ENCODE measurements around the gene NR6A1.

Gene NR6A1

DNA sequence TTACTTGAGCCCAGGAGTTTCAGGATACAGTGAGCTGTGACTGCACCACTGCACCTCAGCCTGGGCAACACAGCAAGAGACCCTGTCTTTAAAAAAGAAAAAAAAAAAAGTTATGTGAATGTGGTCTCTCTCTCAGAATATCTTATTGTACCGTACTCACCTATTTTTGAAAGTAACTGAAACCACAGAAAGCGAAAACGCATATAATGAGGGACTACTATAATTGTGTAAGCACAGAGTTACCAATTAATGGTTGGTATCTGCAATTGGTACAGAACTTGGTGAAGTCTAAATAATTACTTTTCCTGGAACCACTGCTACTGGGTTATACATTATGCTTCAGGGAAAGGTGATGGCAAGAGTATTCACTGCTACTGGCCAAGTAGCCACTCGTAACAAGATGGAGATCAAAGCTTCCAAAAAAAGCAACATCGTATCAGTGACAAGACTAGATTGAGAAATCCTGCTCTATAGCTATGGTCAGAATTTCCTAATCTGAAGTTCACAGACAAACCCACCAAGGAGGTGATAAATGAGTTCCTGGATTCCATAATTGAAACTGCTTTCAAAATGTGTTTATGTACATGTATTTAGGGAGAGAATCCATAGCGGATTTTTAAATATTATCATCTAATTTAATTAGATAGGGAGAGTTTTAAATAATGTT, 82.7 kb downstream of the NR6A1 start:
- DNase-seq (ENCODE audit: low read depth in 2 of 2): no peak

DNA sequence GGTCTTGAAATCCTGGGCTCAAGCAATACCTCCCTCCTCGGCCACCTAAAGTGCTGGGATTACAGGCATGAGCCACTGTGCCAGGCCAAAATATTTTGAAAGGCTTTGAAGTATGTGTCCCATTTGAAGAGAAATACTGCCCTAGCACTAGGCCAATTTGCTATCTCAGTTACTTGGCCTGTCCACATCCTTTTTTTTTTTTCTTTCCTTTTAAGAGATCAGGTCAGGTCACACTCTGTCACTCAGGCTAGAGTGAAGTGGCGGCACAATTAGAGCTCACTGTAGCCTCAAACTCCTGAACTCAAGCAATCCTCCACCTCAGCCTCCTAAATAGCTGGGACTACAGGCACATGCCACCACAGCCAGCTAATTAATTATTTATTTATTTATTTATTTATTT, 84.2 kb downstream of the NR6A1 start:
- no peak for DNase-seq (ENCODE audit: low read depth in 2 of 2)

DNA sequence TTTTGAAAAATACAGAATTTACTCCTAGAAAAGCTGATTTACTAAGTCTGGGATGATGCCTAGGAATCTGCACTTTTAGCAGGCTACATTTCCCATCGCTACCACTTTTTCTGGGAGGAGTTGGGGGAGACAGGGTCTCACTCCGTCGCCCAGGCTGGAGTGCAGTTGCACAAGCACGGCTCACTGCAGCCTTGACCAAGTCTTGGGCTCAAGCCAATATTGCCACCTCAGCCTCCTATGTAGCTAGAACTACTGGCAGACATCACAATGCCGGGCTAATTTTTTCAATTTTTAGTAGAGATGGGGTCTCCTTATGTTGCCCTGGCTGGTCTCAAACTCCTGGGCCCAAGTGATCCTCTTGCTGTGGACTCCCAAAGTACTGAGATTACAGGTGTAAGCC, 85.9 kb downstream of the NR6A1 start:
- DNase-seq (ENCODE audit: low read depth in 2 of 2): no peak

DNA sequence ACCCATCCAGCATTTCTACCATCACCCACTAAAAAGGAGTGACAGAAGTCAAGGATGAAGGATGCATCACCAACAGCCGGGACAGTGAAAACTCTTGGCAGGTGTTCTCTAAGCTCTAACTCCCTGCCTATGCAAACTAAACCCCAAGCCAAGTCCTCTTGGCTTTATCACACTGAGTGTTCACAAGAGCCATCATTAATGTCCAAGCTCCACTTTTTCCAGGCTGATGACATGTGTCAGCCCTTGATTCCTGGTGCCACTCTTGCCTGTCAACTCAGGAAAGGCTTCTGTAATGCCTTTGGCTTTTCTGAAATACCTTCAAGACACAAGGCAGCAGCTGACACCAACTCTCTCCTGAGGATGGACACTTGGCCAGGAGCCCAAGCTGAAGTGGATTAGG, 86.9 kb downstream of the NR6A1 start:
- DNase-seq (ENCODE audit: low read depth in 2 of 2): no peak

DNA sequence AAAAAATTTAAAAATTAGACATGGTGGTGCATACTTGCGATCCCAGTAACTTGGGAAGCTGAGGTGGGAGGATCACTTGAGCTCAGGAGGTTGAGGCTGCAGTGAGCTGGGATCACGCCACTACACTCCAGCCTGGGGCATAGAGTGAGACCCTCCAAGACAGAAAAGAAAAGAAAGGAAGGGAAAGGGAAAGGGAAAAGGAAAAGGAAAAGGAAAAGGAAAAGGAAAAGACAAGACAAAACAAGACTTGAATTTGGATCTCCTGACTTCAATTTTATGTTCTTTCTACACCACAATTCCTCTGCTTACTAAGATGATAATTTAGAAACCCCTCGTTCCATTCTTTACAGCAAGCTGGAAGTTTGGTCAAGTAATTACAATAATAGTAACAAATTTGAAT, 88.1 kb downstream of the NR6A1 start:
- DNase-seq (ENCODE audit: low read depth in 2 of 2): no peak

DNA sequence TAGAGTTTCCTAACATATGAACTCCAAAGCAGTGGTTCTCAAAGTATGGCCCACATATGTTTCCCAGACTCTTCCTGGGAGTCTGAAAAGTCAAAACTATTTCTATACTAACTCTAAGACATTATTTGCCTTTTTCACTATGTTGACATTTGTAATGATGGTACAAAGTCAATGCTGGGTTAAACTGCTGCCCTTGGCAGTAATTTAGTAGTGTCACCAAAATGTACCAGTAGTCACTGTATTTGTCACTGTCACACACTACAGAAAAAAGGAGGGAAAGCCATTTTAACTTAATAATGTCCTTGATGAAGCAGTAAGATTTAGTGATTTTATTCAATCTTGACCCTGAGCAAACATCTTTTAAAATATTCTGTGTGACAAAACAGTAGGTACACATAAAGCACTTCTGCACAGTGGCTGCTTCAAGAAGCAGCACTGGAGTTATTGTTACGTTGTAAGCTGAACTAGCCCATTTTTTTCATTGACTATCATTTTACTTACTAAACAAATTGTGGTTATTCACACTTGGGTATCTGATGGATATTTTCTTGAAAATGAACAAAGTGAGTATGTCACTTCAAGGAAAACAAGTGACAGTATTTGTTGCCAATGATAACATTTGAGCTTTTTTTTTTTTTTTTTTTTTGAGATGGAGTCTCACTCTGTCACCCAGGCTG, 90.3 kb downstream of the NR6A1 start:
- DNase-seq (ENCODE audit: low read depth in 2 of 2): no peak

DNA sequence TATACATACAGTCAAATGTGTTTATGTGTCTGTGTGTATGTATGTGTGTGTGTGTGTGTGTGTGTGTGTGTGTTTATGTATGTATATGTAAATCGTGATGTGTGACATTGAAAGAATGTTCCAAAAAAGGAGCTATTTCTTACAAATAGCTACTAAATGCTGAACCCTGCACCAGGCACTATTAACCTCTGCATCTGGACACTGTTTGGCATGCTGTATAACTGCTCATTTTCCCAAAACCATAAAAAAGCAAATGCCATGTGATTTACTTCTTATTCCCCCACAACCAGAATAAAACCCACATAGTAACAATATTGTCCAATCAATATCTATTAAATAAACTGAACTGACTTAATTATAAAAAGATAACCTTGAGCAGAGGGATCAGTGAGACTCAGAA, 91.1 kb downstream of the NR6A1 start:
- DNase-seq (ENCODE audit: low read depth in 2 of 2): no peak

DNA sequence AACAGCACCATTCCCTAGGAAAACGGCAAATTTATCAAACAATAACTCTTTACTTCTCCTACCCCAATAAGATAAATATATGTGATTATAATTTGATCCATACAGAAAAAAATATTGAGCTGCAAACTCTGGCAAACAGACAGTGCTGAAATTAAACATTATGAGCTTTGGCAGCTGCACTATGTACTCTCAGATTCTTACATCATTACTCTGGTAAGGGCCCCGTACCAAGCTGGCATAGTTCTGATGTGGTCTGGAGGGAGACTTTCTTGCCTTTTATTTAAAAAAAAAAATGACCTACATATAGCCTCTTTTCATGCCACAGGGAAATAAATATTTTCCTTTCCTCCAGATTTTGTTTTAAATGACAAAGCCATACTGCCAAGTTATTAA, 95.0 kb downstream of the NR6A1 start:
- DNase-seq (ENCODE audit: low read depth in 2 of 2): no peak

DNA sequence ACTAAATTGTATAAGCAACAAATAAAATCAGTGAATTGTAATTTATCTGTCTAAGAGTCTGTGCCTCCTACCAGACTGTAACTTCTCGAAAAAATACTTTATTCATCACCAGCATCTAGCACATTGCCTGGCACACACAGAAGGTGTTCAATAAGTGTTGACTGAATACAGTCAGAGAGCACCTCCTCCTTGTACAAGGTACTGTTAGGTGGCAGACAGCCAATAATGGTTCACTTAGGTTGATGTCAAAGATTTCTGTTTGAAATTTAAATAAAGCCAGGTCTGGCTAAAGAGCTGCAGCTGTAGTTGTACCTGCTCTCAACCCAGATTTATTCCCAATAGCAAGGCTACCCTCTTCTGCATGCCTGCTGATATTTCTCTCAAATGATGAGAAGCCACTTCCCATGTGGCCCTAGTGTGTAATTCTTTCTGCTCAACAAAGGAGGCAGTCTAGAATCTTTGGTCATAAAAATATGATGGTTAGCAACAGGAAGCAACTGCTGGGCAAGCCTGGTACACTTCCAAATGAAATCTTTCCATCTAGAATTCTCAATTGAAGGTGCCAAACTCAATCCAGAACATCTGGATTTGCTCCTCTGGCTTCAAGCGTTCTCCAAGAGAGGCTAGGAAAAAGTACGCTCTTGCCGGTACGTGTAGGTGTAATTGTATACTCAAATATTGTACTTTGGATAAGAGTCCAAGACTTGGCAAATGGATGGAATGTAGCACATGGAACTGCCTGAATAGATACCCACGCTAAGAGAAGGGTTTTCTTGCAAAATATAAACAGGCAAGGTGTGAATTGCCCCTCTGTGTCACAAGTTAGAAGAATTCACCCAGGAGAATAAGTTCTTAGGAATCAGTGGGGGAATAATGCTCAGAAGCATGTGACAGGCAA, 95.6 kb downstream of the NR6A1 start:
- no peak for DNase-seq (ENCODE audit: low read depth in 2 of 2)

DNA sequence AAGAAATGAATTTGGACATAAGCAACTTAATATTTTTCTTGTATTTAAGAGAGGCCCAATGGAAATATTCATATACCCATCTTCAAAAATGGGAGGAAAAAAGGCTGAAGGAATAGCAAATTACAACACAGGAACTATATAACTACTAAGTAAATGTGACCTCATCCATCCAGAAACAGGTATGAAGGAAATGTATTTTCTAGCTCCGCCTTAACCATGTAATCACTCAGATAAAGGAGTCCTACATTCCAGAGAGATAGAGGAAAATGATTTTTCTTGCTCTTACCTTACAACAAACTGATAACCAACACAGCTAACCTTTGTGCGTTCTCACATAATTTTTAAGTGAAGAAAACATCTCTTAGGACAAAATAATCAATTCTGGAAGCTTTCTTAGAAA, 96.5 kb downstream of the NR6A1 start:
- no peak for DNase-seq (ENCODE audit: low read depth in 2 of 2)

DNA sequence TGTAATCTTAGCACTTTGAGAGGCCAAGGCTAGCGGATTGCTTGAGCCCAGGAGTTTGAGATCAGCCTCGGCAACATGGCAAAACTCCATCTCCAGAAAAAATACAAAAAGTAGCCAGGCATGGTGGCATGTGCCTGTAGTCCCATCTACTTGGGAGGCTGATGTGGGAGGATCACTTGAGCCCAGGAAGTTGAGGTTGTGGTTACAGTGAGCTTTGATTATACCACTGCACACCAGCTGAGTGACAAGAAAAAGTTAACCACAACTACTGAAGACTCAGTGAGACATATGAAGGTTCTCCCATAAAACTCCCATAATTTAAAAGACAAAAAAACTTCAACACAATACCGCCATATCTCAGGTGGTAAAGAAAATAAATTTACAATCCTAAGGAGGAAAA, 98.0 kb downstream of the NR6A1 start:
- no peak for DNase-seq (ENCODE audit: low read depth in 2 of 2)

DNA sequence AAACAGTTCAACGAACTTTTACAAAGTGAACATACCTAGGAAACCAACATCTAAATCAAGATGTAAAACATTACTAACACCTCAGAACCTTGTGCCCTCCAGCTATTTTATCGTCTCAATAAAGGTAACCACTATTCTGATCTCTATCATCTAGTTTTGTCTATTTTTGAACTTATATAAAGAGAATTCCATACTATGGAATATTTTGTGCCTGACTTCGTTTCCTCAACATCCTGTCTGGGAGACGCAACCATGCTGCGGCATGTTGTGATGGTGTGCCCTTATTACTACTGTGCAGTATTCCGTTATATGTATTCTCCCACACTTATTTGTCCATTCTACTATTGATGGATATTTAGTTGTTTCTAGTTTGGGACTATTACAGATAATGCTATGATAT, 99.2 kb downstream of the NR6A1 start:
- DNase-seq (ENCODE audit: low read depth in 2 of 2): no peak

DNA sequence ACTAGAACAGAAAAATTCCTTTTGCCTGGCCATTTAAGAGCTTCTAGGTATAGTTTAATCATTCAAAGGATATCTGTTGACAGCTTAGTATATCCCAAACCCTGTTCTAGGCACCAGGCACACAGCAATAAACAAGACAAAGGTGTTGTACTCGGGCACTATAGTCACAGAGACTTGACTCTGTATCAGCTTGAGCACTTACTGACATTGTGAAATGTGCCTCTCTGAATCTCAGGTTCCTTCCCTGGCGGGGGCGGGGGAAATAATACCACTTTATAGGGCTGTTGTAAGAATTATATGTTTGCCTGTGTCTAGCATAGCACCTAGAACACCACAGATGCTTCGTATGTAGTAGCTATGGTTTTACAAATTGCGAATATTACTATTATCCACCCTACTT, 104.5 kb downstream of the NR6A1 start:
- DNase-seq (ENCODE audit: low read depth in 2 of 2): no peak

DNA sequence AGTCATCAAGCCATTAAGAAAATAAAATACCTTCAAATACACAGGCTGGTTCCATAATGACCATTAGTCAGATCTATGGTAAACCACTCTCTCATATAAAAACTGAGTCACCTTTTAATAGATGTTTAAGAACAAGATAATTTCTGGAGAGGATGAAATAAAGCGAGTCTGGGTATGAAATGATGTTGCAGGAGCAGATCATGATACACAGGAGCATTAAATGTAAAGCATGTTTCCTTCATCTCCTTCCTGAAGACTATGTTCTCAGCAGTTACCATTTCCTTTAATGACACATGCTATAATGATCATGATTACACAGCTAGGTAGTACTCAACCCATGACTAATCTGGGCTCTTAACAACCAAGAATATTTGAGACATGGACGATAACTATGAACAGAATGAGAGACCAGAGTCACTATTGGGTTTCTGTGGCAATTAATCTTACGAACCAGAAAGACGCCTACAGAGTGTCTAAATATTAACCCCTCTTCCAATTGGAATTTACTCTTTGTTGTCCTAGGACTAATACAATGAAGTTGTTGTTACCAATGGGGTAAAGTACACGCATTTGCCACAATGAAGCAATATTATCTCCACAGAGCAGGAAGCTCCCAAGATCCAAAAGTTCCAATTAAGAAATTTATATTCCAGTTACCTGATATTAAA, 105.6 kb downstream of the NR6A1 start:
- DNase-seq (ENCODE audit: low read depth in 2 of 2): no peak

DNA sequence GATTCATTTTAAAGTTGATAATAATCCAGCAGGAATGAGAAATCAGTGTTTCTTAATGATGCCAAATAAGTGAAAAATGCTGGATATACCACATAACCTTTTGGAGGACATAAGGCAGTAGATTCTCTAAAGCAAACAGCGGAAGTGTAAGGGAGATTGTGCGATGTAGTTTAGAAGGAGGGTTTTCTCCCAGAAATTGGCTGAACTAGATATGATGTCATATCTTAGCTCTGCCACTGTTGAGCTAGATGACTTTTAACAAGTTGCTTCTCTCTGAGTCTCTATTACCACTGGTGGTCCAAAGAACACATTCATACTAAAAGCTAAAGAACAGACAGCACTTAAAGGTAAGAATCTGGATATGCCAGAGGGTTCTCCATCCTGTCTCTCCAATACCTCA, 107.0 kb downstream of the NR6A1 start:
- no peak for DNase-seq (ENCODE audit: low read depth in 2 of 2)

DNA sequence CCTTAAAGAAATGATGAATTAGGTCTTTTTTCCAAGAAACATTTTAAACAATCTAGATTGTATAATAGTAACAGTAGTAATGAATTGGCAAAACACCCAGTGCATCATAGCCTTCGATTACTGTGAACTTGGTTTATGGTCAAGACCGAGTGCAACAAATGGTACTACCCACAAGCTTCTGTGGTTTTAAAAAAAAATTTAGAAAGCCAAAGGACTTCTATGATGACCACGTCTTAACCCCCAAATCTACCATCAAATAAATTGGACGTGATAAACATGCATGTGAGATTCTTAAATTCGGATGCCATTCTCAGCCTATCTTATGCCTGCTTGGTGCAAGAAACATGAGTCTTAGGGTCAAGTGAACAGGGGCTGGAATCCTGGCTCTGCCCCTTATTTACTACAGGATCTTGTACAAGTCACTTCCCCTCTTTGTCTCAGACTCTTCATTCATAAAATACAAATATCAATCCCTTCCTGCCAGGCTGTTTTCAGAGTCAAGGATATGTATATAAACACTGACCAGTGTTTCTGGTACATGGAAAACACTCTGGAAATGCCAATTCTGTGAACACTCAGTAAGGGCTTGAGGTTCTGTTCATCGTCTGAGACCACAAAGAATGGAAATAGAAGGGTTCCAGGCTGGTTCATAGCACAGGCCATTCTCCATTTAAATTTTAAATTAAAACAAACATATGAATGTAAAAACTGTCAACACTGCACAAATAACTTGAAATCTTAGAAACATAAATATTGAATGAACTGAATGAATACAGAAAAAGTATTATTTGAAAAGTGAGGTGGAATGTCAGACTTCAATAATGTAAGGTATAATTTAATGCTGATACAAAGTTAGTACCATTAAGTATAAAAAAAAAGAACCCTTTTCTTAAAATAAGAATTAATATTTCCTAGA, 107.8 kb downstream of the NR6A1 start:
- no peak for DNase-seq (ENCODE audit: low read depth in 2 of 2)

DNA sequence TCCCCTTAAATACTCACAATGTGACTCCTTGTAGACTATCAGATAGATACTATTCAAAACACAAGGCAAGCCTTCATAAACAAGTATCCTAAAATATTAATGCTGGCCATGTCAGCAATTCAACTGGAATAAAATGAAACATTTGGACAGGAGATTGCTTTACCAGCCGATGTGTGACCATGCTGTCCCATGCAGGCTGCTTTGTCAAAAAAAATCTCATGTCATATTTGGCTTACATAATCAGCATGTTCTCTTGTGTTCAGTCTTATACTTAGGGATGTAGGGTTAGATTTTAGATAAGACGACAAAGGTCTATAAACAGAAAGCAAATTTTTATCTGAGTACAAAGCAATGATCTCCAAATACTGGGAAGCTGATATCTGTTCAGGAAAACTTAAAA, 108.5 kb downstream of the NR6A1 start:
- no peak for DNase-seq (ENCODE audit: low read depth in 2 of 2)

DNA sequence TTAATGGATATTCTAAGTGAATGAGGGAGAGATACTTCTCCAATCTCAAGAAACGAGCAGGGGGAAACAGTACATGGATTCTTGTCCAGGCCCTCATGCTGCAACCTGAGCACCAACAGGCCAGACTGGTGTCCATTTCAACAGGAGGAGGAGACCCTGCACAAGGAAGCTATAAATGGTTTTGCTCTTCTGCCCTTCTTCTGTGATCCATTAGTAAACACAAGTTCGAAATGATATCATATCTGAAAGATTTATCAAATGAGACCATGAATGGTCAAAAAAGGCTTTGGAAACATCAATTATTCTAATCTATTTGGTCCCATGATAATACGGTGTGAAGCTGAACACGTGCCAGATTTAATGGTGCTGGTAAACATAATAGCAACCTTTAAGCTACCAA, 109.8 kb downstream of the NR6A1 start:
- no peak for DNase-seq (ENCODE audit: low read depth in 2 of 2)

DNA sequence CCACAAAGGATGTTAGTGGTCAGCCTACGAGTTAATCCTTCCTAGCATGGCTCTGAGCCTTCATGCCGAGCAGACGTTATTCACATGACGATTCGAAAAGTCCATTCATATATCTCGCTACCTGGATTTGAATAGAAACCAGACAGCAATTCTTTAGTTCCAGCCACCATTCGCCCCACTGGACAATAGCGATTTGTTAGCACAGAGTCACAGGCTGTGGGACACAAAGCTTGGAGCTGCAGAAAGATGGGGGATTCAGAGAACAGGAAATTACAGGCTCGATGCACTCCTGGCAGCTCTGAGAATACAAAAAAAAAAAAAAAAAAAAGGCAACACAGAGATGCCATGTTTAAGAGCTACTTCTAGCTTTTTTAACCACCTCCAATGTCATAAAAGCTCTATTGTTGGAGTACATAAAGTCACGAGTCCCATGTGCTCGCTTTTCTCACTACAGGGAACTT, 110.7 kb downstream of the NR6A1 start:
- no peak for DNase-seq (ENCODE audit: low read depth in 2 of 2)

DNA sequence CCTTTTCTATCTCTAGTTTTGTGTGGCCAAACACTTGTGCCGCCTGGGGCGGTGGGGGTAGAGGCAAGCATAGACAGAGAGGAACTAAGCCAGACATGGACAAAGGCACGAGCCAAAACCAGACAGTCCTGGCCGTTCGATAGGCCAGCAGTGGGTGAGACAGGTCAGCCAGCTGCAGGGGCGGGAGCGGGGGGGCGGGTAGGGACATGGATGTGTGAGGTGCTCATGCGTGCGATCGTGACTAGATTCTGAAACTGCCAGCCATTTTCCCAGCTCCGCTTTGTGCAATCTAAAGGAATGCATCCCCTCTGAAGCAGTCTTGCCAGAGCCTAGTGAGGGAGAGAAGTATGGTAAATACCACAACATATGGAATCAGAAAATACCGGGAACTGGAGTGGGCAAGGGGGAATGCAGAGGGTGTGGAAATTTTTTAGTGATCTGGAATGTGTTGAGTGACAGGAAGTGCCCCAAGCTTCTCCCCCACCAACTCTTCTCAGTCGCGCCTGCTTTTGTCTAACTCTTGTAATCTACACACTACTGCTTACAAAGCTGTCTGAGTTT, 111.9 kb downstream of the NR6A1 start:
- peak in 1 of 2 donors; percentile 16 for DNase-seq (ENCODE audit: low read depth in 2 of 2)

Measured in activated CD4-positive, alpha-beta T cell treated with anti-CD3 and anti-CD28 coated beads for 24 hours (primary cell).